ENCODE results near the gene ZNF366.

ZNF366 gene

DNA sequence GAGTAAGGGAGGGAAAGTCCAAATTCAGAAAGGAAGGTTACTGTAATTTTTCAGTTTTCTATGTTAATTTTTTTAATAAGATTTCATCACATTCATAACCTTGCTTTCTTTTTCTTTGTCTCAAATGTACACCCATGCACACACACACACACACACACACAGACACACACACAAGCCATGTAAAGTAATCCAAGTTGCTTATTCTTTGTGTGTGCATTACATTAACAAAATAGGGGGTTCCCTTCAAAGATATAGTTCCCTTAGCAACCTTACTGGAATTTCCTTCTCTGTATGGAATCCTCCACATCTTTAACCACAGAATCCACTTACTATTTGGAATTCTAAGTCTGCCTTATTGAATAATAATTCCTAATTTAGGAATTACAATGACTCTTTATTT, 32.7 kb downstream of the ZNF366 start:
- no peak for DNase-seq (ENCODE audit: insufficient read length, low spot score)
- TF ChIP-seq POLR2A (IDR thresholded peaks at IDR 0.05; ENCODE audit: low read depth, low read length): no peak
- FAIRE-seq: no peak

DNA sequence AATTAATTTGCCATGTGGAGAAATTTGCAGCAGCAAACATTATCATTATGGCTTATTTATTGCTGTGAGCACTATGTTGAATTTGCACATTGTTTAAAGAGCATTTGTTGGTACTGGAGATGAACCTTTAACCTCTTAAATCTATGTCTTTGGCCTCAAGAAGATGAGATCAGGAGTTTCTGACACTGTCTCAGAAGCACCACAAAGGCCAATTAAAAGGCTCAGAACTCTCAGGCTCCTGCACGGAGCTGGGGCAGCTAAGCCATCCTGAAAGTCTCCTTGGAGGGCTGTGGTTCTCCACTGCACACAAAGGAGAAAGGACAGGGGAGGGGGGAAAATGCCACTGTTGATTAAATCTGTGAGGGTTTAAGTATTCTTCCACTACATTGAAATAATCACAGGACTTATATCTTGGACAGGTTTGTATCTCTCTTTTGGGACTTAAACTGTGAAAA, 33.1 kb downstream of the ZNF366 start:
- TF ChIP-seq POLR2A (IDR thresholded peaks at IDR 0.05; ENCODE audit: low read depth, low read length): no peak
- FAIRE-seq: no peak
- no peak for DNase-seq (ENCODE audit: insufficient read length, low spot score)

DNA sequence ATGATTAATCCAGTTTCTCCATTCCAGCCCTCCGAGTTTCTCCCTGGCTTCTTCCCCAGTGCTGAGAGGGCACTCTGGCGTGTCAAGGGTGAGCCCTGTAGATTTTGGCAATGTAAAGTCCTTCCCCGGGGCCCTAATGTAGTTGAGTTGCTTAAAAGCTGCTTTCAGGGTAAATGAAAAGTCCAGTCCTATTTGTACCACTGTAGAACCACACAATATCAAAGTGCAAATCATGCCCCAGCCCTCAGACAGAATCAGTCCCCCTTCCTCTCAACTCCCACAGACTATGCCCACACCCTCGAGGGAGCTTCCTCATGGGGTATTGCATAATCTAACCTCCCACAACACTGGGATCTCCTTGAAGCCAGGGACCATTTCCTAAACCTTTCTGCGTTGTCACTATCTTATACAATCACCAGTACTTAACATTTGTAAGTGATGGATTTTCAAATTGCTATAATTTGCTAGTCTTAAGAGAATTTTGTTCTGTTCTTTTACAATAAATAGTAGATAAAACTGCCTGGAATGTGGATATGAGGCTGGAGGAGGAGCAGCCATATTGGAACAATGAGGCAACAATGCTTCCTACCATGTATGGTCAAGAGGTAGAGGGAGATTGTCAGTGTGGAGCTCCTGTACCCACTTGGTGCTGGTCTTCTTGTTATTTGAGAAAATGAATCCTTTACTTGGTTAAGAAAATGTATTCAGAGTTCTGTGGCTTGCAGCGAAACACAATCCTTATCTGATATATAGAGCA, 34.4 kb downstream of the ZNF366 start:
- no peak for FAIRE-seq
- no peak for DNase-seq (ENCODE audit: insufficient read length, low spot score)
- no peak for TF ChIP-seq POLR2A (IDR thresholded peaks at IDR 0.05; ENCODE audit: low read depth, low read length)

DNA sequence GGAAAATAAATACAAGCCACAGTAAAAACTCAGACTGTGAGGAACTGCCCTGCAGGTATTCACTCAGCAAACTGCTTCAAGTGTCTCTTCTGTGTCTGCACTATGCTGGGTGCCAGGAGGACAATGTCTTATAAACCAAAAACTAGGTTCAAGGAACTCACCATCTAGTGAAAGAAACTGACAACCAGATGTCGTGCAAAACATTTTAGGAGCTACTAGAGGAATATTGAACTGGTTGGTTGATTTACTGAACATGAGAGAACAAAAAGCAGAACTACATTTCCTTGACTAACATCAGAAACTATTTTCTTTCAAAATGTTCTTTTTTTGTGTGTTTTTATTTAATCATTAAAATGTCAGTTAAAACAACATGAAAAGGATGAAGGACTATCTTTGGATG, 35.2 kb downstream of the ZNF366 start:
- DNase-seq (ENCODE audit: insufficient read length, low spot score): no peak
- FAIRE-seq: no peak
- no peak for TF ChIP-seq POLR2A (IDR thresholded peaks at IDR 0.05; ENCODE audit: low read depth, low read length)

DNA sequence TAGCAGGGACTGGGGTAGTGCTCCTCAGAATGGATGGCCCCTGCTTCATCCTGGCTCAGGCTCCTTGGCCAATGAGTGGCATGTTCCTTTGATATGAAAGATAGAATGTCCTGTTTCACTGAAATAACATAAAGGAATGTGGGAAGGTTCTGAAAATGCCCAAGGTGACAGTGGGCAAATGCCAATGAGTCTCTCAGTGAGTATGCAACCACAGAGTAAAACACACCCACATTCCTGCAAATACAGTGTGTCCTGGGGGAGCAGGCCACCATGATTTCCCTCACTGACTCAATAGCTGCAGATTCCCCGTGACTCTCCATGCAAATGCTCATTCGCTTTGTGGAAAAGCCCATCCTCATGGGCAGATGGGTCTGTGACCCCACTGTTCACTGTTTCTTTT, 36.4 kb downstream of the ZNF366 start:
- no peak for TF ChIP-seq POLR2A (IDR thresholded peaks at IDR 0.05; ENCODE audit: low read depth, low read length)
- FAIRE-seq (peak; percentile 71), DNase-seq (ENCODE audit: insufficient read length, low spot score) (peak; percentile 51)

DNA sequence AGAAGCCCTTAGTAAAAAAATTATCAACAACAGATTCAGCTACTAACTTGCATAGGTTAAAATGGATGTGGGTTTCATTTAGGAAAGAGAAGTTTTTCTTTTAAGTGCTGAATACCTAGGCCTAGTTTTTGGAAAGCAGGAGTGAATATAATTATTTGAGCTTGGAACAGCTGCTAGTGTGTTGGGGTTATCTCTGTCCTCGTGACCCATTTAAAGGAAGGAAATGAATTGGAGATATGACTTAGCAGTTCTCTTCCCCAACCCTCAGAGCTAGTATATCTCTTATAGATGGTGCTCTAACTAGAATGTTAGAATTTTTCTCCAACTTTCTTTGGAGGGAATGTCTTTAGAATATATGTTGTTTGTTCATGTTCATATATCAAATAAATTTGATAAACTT, 38.6 kb downstream of the ZNF366 start:
- TF ChIP-seq POLR2A (IDR thresholded peaks at IDR 0.05; ENCODE audit: low read depth, low read length): no peak
- FAIRE-seq (no peak), DNase-seq (ENCODE audit: insufficient read length, low spot score) (no peak)

DNA sequence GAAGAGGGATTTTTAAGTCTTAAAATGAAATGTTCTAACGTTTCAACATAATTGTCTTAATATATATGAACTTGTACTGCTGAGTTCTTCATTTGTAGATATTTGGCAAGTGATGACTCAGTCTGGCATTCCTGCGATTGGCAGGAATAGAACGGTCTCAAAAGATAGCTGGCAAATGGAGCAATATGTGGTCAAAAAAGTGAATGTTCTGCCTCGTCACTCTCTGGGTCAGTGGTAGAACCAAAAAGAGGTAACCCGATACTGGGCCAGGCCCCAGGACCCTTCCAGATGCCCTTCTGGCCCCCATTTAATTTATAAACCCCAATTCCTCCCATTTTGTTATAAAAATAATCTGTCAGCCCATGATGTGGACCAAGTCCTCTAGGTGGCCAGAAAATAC, 39.2 kb downstream of the ZNF366 start:
- FAIRE-seq (peak; percentile 45), DNase-seq (ENCODE audit: insufficient read length, low spot score) (no peak)
- TF ChIP-seq POLR2A (IDR thresholded peaks at IDR 0.05; ENCODE audit: low read depth, low read length): no peak

DNA sequence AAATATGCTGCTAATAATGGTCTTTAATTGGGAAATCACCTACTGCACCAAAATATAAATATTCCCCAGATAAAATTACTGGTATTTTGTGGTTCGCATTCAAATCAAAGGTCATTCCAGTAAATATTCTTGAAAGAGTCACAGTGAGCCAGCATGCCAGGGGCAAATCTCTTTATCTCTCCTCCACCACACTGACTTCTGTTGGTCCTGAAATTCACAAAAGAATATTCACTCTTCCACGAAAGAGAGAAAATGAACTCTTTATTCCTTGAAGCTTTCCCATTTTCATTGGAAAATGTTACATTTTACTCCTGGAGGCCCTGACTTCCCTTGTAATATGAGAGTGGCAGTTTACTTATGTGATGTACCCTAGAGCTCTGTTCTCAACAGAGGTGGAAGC, 39.7 kb downstream of the ZNF366 start:
- TF ChIP-seq POLR2A (IDR thresholded peaks at IDR 0.05; ENCODE audit: low read depth, low read length): no peak
- DNase-seq (ENCODE audit: insufficient read length, low spot score) (no peak), FAIRE-seq (no peak)

DNA sequence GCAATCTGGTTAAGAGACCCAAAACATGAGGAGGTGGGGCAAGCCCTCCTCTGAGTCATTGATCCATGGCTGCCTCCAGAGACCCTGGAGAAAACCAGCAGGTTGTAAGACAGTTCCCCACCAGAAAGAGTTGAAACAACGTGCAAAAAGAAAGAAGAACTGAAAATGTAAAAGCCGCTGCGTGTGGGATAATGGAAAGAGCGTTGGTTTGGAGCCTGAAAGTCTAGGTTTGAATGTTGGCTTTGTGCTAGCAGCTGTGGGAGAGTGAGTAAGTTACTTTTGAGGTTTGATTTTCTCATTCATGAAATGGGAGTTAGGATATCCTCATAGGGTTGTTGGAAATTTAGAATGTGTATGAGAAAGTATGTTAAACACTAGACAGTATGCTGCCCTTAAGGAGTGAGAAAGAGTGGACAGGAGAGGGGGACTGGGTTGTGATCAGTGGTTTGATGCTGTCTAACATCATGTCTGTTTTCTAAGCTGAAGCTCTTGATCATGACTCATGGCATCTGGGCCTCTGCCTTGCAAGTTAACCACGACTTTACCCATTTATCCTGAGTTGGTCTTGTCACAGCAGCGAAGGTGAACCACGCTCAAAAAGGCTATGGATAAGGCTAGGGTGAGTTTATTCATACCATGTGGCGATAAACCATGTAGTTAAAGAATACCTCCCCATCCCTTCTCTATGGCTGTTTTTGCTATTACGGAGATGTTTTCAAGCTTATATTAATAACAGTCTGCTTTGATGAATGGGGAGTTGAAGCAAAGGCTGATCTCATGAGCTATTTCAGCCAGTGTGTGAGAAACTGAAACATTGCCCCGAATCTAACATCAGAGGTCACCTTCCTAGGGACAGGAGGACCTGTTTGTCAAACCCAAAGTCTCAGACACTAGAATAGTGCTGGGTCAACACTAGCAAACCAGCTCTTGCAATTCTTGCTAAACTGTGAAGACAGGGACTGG, 41.3 kb downstream of the ZNF366 start:
- FAIRE-seq: no peak
- no peak for TF ChIP-seq POLR2A (IDR thresholded peaks at IDR 0.05; ENCODE audit: low read depth, low read length)
- no peak for DNase-seq (ENCODE audit: insufficient read length, low spot score)

DNA sequence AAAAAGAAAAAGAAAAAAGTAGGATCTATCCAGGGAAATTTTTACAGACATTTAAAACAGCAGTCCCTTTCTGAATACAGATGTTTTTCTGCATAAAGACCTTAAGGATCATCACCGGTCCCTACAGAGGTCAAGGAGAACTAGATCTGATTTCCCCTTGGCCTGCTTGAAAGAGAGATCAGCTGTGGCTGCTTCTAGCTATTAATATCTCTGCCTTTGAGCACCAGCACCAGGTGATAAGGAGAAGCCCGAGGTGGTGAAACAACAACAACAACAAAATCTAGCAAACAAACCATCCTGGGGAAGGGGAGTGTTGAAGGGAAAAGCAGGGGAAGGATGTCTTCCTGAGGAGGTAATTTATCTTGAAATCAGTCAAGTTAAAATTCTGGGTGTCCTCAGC, 42.1 kb downstream of the ZNF366 start:
- no peak for DNase-seq (ENCODE audit: insufficient read length, low spot score)
- FAIRE-seq: no peak
- no peak for TF ChIP-seq POLR2A (IDR thresholded peaks at IDR 0.05; ENCODE audit: low read depth, low read length)

DNA sequence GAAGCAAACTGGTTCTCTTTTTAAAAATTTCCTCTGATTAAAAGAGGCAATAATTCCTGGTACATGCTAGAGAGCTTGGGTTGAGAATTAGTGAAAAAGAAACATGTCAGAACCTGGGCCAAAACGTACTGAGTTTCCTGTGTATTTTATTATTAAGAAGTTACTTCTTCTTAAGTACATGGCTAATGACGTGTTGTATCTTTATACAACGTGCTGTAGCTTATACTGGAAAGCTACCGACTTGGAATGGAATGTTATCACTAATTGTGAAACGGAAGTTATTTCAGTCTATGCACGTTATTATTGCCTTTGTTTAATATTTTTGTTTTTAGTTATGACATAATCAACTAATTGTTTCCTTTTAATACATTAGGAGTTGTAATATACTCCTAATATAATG, 43.1 kb downstream of the ZNF366 start:
- no peak for FAIRE-seq
- no peak for TF ChIP-seq POLR2A (IDR thresholded peaks at IDR 0.05; ENCODE audit: low read depth, low read length)
- no peak for DNase-seq (ENCODE audit: insufficient read length, low spot score)

DNA sequence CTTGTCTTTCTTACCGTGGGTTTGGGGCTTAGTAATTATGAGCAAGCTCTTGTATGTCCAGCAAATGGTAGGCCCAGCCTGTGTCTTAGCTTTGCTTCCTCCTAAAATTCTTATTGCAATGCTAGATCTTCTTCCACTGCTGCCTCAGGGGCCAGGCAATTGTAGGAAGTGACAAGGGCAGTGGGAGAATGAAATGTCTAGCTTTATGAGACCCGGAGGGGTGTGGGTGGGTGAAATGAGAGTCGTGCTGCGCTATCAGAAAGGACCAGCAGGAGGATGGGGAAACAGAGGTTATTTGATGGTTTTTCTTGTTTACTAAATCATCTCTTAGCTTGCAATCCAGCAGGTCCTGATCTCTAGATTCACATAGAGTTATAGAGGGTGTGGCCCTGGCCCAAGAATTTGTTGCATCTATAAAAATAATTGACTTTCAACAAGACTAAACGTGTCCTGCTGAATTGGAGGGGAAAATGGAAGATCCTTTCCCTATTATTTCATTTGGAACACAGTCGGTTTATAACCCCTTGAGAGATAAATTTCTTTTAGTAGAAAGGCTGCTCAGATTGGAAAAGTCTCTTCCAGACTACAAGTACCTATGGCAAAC, 43.7 kb downstream of the ZNF366 start:
- TF ChIP-seq POLR2A (IDR thresholded peaks at IDR 0.05; ENCODE audit: low read depth, low read length): no peak
- DNase-seq (ENCODE audit: insufficient read length, low spot score) (no peak), FAIRE-seq (no peak)

DNA sequence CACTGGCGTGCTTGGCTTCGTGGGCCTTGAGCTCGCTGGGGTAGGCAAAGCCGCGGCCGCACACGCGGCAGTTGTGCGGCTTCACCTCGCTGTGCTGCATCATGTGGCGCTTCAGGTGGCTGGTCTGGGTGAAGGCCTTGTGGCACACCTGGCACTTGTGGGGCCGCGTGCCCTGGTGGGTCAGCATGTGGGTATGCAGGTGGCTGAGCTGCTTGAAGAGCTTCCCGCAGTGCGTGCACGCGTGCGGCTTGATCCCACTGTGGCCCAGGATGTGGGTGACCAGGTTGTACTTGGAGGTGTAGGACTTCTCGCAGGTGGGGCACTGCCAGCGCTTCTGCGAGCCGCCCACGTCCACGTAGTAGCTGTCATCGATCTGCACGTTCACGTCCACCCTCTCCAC, 46.8 kb downstream of the ZNF366 start:
- DNase-seq (ENCODE audit: insufficient read length, low spot score) (no peak), FAIRE-seq (no peak)
- no peak for TF ChIP-seq POLR2A (IDR thresholded peaks at IDR 0.05; ENCODE audit: low read depth, low read length)

DNA sequence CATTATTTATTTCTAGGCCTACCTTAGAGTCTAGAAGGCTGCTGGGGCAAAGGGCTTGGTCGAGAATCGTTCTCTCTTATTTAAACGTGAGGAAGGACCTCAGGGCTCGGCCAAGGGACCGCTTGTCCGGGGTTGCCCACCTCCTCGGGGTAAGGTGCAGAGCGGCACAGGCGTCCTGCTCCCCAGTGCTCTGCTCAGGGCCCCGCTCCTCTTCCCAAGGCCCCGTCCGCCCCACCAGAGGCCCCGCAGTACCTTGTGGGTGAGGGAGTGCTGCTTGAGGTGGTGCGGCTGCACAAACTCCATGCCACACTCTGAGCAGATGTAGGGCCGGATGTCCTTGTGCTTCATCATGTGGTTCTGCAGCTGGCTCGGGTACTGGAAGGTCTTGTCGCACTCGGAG, 47.3 kb downstream of the ZNF366 start:
- FAIRE-seq (no peak), DNase-seq (ENCODE audit: insufficient read length, low spot score) (no peak)
- TF ChIP-seq POLR2A (IDR thresholded peaks at IDR 0.05; ENCODE audit: low read depth, low read length): no peak
